ENCODE results near the gene ZBTB43.
A peak's percentile ranks its signal among the peaks of the same experiment; 100 is the strongest.
"Not testable (repeated sequence)": the region's sequence is repeated elsewhere in the genome, so short reads cannot be mapped to it uniquely, and the experiment has no call there.

ZBTB43 gene

GRCh38 chr9:126804696-126805553, at the start of gene ZBTB43:
Gene ZBTB43, plus strand, starts transcription at chr9:126805040. Its CDS starts 27,470 bp downstream, at chr9:126832510.
- DNase-seq (ENCODE audit: low read depth in 2 of 2): peak; percentile 96 to 97

- no peak for DNase-seq (ENCODE audit: low read depth in 2 of 2)
Observed at GRCh38 chr9:126755317-126755875, 49.4 kb upstream of the ZBTB43 start.

GRCh38 chr9:126756238-126756637, 48.6 kb upstream of the ZBTB43 start:
- DNase-seq (ENCODE audit: low read depth in 2 of 2): no peak

- no peak for DNase-seq (ENCODE audit: low read depth in 2 of 2)
Observed at GRCh38 chr9:126756876-126757415, 47.9 kb upstream of the ZBTB43 start.

GRCh38 chr9:126758916-126759585, 45.8 kb upstream of the ZBTB43 start:
- DNase-seq (ENCODE audit: low read depth in 2 of 2): no peak

- DNase-seq (ENCODE audit: low read depth in 2 of 2): no peak
Observed at GRCh38 chr9:126761274-126761673, 43.6 kb upstream of the ZBTB43 start.

GRCh38 chr9:126763130-126763764, 41.6 kb upstream of the ZBTB43 start:
- DNase-seq (ENCODE audit: low read depth in 2 of 2): no peak

- DNase-seq (ENCODE audit: low read depth in 2 of 2): no peak
Observed at GRCh38 chr9:126773004-126773607, 31.7 kb upstream of the ZBTB43 start.

- DNase-seq (ENCODE audit: low read depth in 2 of 2): no peak
Observed at GRCh38 chr9:126775926-126776325, 28.9 kb upstream of the ZBTB43 start.

- no peak for DNase-seq (ENCODE audit: low read depth in 2 of 2)
Observed at GRCh38 chr9:126777733-126778132, 27.1 kb upstream of the ZBTB43 start.

GRCh38 chr9:126778141-126778540, 26.7 kb upstream of the ZBTB43 start:
- no peak for DNase-seq (ENCODE audit: low read depth in 2 of 2)

- not testable (repeated sequence) for DNase-seq (ENCODE audit: low read depth in 2 of 2)
Observed at GRCh38 chr9:126778696-126779095, 26.1 kb upstream of the ZBTB43 start.

GRCh38 chr9:126781186-126782052, 23.4 kb upstream of the ZBTB43 start:
- DNase-seq (ENCODE audit: low read depth in 2 of 2): peak; percentile 50 to 60

GRCh38 chr9:126782053-126782388, 22.8 kb upstream of the ZBTB43 start:
- no peak for DNase-seq (ENCODE audit: low read depth in 2 of 2)

- no peak for DNase-seq (ENCODE audit: low read depth in 2 of 2)
Observed at GRCh38 chr9:126783949-126784348, 20.9 kb upstream of the ZBTB43 start.

GRCh38 chr9:126784401-126784800, 20.4 kb upstream of the ZBTB43 start:
- DNase-seq (ENCODE audit: low read depth in 2 of 2): no peak

GRCh38 chr9:126784841-126785240, 20.0 kb upstream of the ZBTB43 start:
- DNase-seq (ENCODE audit: low read depth in 2 of 2): not testable (repeated sequence)

- DNase-seq (ENCODE audit: low read depth in 2 of 2): no peak
Observed at GRCh38 chr9:126788046-126788445, 16.8 kb upstream of the ZBTB43 start.

- DNase-seq (ENCODE audit: low read depth in 2 of 2): peak in 1 of 2 donors; percentile 5
Observed at GRCh38 chr9:126788634-126789349, 16.0 kb upstream of the ZBTB43 start.

GRCh38 chr9:126790561-126790960, 14.3 kb upstream of the ZBTB43 start:
- DNase-seq (ENCODE audit: low read depth in 2 of 2): no peak

All from stimulated activated CD8-positive, alpha-beta memory T cell treated with anti-CD3 and anti-CD28 coated beads, Interleukin-15, amount 100 ng/mL, for 48 hours (primary cell).